ENCODE results near the gene ABCF3.
"Not testable (repeated sequence)": the region's sequence is repeated elsewhere in the genome, so short reads cannot be mapped to it uniquely, and the experiment has no call there.

The ABCF3 gene, protein sequence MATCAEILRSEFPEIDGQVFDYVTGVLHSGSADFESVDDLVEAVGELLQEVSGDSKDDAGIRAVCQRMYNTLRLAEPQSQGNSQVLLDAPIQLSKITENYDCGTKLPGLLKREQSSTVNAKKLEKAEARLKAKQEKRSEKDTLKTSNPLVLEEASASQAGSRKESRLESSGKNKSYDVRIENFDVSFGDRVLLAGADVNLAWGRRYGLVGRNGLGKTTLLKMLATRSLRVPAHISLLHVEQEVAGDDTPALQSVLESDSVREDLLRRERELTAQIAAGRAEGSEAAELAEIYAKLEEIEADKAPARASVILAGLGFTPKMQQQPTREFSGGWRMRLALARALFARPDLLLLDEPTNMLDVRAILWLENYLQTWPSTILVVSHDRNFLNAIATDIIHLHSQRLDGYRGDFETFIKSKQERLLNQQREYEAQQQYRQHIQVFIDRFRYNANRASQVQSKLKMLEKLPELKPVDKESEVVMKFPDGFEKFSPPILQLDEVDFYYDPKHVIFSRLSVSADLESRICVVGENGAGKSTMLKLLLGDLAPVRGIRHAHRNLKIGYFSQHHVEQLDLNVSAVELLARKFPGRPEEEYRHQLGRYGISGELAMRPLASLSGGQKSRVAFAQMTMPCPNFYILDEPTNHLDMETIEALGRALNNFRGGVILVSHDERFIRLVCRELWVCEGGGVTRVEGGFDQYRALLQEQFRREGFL

GRCh38 chr3:184186184-184186901, at the start of gene ABCF3:
Gene ABCF3 (plus strand): TSS chr3:184186199. CDS start chr3:184186208, 9 bp downstream.
- no peak for DNase-seq

GRCh38 chr3:184140436-184140835, 45.6 kb upstream of the ABCF3 start:
- DNase-seq = no peak

DNA sequence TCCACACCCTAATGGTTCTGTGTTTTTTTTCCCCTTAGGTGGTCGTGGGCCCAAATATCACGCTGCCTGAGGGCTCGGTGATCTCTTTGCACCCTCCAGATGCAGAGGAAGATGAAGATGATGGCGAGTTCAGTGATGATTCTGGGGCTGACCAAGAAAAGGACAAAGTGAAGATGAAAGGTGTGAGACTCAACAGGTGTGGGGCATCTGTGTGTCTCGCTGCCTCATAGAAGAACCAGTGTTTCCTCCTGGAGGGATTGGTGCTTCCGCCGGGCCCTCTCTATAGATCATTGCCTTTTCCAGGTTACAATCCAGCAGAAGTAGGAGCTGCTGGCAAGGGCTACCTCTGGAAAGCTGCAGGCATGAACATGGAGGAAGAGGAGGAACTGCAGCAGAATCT, 43.8 kb upstream of the ABCF3 start:
- no peak for DNase-seq

DNA sequence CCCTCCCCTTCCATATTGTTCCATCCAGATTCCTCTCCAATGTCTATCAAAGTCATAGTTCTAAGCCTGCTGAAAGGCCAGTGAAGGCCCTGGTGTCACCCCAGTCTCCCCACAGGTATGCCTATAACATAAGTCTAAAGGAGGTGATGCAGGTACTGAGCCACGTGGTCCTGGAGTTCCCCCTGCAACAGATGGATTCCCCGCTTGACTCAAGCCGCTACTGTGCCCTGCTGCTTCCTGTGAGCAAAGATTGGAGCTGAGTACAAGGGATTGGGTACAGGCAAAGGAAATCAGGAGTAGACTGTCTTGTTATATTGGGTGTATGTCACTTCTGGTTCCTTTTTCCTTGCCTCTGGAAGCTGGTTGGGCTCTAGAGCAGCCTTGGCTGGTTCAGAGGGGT, 42.7 kb upstream of the ABCF3 start:
- DNase-seq = no peak

DNA sequence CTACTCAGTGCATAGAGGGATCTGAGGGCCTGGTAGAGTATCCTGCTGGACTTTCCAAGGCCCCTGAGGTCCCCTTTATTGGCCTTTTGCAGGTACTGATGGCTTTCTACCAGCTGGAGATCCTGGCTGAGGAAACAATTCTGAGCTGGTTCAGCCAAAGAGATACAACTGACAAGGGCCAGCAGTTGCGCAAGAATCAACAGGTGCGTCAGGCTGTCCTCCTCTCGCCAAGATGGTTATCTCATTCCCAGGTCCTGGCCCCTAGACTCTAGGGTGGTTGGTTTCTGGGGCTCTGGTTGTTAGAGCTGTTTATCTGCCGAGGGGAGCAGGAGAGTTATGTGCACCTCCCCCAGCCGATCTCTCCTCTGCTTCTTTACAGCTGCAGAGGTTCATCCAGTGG, 41.5 kb upstream of the ABCF3 start:
- DNase-seq = no peak

DNA sequence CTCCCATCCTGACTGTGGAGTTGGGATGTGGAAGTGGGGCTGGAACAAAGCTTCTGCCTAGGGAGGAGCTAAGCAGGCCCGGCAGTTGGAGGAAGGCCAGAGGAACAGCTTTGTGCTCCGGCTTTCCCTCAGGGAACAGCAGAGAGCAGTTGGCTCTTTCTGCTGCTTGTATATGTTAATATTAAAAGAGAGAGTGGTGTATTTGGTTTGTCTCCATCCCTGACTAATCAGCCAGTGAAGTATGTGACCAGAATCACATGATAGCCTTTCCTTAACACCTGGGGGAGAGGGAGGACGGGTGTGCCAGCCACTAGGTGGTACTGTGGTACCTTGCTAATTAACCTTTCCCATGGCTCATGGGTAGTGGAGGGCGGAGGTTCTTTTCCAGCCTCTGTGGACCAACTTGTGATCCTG, 40.9 kb upstream of the ABCF3 start:
- DNase-seq = no peak

GRCh38 chr3:184145751-184146270, 40.2 kb upstream of the ABCF3 start:
- no peak for DNase-seq

DNA sequence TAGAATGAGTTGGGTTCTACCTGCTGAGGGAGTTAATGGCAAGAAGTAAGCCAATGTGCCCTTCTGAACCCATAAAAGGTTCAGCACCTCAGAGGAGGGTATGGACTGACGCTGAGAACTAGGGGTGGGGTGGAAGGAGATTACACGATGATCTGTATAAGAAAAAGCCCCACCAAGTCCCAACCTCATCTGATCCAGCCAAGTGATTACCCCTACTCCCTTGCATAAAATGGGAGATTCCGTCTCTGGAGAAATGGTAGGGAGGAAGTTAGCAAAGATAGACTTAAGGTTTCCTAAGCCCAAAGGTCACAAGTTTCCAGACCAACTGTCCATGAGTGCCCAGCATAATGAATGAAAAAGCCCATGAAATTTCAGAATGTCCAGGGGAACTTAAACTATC, 37.9 kb upstream of the ABCF3 start:
- no peak for DNase-seq

DNA sequence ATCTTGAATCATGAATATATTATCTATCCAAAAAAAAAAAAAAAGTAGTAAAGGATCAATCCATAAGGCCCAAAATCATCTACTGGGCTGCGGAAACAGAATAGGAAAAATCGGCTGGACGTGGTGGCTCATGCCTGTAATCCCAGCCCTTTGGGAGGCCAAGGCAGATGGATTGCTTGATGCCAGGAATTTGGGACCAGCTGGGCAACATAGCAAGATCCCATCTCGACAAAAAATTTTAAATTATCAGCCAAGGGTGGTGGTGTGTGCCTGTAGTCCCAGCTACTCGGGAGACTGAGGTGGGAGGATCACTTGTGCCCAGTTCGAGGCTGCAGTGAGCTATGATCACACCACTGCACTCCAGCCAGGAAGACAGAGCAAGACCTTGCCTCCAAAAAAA, 36.9 kb upstream of the ABCF3 start:
- no peak for DNase-seq

DNA sequence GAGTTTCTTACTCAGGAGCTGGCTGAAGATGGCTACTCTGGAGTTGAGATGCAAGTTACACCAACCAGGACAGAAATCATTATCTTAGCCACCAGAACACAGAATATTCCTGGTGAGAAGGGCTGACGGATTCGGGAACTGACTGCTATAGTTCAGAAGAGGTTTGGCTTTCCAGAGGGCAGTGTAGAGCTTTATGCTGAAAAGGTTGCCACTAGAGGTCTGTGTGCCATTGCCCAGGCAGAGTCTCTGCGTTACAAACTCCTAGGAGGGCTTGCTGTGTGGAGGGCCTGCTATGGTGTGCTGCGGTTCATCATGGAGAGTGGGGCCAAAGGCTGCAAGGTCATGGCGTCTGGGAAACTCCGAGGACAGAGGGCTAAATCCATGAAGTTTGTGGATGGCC, 36.2 kb upstream of the ABCF3 start:
- DNase-seq = not testable (repeated sequence)

DNA sequence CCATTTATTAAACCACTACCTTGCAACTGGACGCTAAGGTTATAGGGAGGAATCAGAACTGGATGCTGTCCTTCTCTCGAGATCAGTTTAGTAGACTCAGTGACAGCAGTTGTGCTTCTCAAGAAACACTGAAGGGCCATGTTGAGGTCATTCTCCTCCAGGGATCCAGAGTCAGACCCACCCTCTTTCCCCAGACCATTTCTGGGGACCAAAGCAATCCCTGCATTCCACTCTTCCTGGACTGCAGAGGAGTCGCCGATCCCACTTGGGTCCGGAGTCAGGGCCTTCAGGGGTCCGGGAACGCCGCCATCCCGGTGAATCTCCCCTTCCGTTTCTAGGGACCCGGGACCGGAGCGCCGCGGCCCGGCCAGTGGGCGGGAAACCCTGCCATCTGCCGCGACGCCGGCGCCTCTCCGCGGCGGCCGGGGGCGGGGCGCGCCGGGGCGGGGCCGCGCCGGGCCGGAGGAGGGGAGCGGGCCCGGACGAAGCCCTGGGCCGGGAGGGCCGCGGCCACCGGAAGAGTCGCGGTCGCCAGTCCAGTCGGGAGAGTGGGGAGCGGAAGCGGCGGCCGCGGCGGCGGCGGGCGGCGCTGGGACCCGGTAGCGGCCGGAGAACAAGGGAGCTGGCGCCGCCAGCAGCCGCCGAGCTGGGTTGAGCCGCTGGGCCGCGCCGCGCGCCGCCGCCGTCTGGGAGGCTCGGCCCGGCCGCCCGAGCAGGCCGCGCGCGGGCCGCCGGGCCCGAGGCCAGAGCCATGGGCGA, 30.9 kb upstream of the ABCF3 start, which contains the start of gene DVL3:
TSS of gene DVL3 (plus strand) at position 493 of the 759 bp plus-strand sequence. CDS start at position 752, 259 bp downstream.
- DNase-seq = peak; percentile 41

DNA sequence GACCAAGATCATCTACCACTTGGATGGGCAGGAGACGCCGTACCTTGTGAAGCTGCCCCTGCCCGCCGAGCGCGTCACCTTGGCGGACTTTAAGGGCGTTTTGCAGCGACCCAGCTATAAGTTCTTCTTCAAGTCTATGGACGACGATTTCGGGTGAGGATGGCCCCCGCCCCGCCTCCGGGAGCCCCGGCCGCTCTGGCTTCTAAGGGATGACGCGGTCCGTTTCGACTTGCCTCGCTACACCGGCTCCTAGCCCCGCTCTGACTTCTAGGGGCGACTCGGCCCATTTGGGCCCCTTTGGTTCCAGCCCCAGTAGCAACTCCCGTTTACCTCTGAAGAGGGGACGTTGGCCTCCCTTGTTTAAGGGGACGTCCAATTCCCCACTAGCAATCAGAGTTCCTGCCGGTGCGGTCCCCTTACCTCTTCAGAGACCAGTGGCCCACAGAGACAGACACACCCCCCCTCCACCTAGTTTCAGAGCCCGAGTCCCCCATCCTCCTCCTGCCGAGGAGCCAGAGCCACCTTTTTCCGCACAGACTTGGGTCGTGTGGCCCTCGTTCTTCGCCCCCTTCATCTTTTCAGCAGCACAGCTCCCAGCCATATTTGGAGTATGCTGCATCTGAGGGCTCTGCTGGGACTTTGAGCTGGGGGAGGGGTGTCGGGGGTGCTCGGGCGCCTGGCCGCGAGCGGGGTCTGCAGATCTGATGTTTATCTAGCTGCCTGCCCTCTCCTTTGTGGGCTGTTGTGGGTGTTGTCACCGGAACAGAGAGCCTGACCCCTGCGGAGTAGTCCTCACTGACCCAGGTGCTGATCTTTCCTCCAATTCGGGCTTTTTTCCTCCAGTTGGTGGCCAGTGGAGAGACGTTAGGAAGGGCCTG, 30.1 kb upstream of the ABCF3 start:
- peak; percentile 50 for DNase-seq

GRCh38 chr3:184156522-184156955, 29.5 kb upstream of the ABCF3 start:
- DNase-seq = no peak

- no peak for DNase-seq
Observed at GRCh38 chr3:184157206-184157605, 28.8 kb upstream of the ABCF3 start.

- DNase-seq = no peak
Observed at GRCh38 chr3:184158404-184158803, 27.6 kb upstream of the ABCF3 start.

- DNase-seq = no peak
Observed at GRCh38 chr3:184160456-184160855, 25.5 kb upstream of the ABCF3 start.

GRCh38 chr3:184162571-184163070, 23.4 kb upstream of the ABCF3 start:
- not testable (repeated sequence) for DNase-seq

DNA sequence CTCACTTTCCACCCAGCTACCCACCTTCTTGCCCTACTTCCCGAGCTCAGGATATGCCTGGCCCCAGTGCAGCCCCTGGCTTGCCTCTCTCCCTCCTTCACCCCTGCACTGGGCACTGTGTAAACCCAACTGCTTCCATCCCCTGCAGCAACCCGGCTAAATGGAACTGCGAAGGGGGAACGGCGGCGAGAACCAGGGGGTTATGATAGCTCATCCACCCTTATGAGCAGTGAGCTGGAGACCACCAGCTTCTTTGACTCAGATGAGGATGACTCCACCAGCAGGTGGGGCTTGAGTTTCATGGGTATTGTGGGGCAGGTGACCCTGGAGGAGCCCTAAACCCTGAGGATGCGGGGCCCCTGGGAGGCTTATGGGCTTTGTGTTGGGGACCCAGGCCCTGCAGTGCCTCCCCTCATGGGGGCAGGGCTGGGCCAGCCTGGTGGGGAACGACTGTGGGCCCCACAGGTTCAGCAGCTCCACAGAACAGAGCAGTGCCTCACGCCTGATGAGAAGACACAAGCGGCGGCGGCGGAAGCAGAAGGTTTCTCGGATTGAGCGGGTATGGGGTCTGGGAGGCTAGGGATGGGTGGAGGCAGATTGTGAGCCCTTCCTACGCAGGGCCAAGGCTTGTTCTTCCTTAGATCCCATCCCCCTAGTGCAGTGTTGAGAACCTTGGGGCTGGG, 21.2 kb upstream of the ABCF3 start:
- no peak for DNase-seq

- no peak for DNase-seq
Observed at GRCh38 chr3:184165543-184165942, 20.5 kb upstream of the ABCF3 start.

- DNase-seq = no peak
Observed at GRCh38 chr3:184166671-184167070, 19.3 kb upstream of the ABCF3 start.

- no peak for DNase-seq
Observed at GRCh38 chr3:184167786-184168185, 18.2 kb upstream of the ABCF3 start.

Data from activated CD8-positive, alpha-beta memory T cell treated with anti-CD3 and anti-CD28 coated beads, Interleukin-2, amount 50 U/mL, for 4 hours (primary cell).